K562 (cell line): ENCODE data around the gene SLC66A2.

ENCODE experiments used
- MAFK ChIP-seq: IDR thresholded peaks from 2 replicates; pipeline ENCODE4 v1.6.1; 2011; ENCODE audit warnings: low read length, improper control_type of control experiment
- NR2C2 ChIP-seq, 2 experiments: fragments of 200-800 bp in 1 of 2; sonication (Bioruptor generic) in 1 of 2; sonication (generic) in 1 of 2; formaldehyde crosslinking in 1 of 2; IDR thresholded peaks; 2 replicates each; pipeline versions ENCODE4 v1.6.1 to v1.8.0; 2016 to 2022; ENCODE audit warnings: mild to moderate bottlenecking in 1 of 2, missing compliant biosample characterization in 1 of 2, missing genetic modification characterization in 1 of 2, missing genetic modification reagents in 1 of 2
- SPI1 ChIP-seq: IDR thresholded peaks from 2 replicates; pipeline ENCODE4 v1.6.1; 2011; ENCODE audit warnings: low read depth, low read length, control low read depth, borderline replicate concordance
- TF ChIP-seq, protein P1 (sequence below), 3 experiments: IDR thresholded peaks in 2 of 3; conservative IDR thresholded peaks in 1 of 3; 2 replicates each; pipeline ENCODE4 v1.5.1; 2011 to 2012; ENCODE audit warnings: low read length in 3 of 3, mild to moderate bottlenecking in 3 of 3, control low read depth in 2 of 3, improper control_type of control experiment in 1 of 3, inconsistent platforms in 1 of 3, low read depth in 1 of 3, mixed read lengths in 1 of 3, moderate library complexity in 1 of 3; ENCODE audit not compliant: insufficient read depth in 2 of 3
- TF ChIP-seq, protein P2 (sequence below): fragments of 450-650 bp; IDR thresholded peaks from 2 replicates; pipeline ENCODE4 v1.6.1; 2018; ENCODE audit not compliant: partially characterized antibody
- TF ChIP-seq, protein P3 (sequence below): sonication (generic); formaldehyde crosslinking; IDR thresholded peaks from 2 replicates; pipeline ENCODE4 v1.8.0; 2022; ENCODE audit warnings: mild to moderate bottlenecking, missing genetic modification reagents

DNA sequence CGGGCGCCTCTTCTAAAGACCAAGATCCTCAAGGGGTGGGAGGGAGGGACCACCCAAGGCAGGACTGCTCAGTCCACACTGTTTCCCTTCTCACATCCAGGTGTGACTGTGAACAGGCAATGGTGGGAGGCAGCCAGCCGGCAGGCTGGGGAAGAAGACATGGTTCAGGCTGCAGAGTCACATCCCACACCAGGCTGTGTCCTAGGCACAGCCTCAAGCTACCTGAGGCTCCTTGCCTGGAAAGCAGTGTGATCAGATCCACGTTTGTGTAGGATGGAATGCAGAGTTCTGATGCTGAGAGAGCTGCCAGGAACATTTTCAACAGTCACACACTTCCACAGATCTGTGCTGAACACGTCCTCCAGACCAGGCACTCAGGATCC is 16.4 kb downstream of the SLC66A2 start:
- TF ChIP-seq, protein P1, sequence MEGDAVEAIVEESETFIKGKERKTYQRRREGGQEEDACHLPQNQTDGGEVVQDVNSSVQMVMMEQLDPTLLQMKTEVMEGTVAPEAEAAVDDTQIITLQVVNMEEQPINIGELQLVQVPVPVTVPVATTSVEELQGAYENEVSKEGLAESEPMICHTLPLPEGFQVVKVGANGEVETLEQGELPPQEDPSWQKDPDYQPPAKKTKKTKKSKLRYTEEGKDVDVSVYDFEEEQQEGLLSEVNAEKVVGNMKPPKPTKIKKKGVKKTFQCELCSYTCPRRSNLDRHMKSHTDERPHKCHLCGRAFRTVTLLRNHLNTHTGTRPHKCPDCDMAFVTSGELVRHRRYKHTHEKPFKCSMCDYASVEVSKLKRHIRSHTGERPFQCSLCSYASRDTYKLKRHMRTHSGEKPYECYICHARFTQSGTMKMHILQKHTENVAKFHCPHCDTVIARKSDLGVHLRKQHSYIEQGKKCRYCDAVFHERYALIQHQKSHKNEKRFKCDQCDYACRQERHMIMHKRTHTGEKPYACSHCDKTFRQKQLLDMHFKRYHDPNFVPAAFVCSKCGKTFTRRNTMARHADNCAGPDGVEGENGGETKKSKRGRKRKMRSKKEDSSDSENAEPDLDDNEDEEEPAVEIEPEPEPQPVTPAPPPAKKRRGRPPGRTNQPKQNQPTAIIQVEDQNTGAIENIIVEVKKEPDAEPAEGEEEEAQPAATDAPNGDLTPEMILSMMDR (IDR thresholded peaks at IDR 0.05 in 2 of 3, conservative IDR thresholded peaks at IDR 0.05 in 1 of 3; ENCODE audit: insufficient read depth in 2 of 3, low read depth in 1 of 3, low read length in 3 of 3): no peak
- TF ChIP-seq NR2C2 (CRISPR knock-in tag; IDR thresholded peaks at IDR 0.05) (no peak), NR2C2 (tag; IDR thresholded peaks at IDR 0.05) (no peak), MAFK (no peak), SPI1 (no peak)
- TF ChIP-seq, protein P2, sequence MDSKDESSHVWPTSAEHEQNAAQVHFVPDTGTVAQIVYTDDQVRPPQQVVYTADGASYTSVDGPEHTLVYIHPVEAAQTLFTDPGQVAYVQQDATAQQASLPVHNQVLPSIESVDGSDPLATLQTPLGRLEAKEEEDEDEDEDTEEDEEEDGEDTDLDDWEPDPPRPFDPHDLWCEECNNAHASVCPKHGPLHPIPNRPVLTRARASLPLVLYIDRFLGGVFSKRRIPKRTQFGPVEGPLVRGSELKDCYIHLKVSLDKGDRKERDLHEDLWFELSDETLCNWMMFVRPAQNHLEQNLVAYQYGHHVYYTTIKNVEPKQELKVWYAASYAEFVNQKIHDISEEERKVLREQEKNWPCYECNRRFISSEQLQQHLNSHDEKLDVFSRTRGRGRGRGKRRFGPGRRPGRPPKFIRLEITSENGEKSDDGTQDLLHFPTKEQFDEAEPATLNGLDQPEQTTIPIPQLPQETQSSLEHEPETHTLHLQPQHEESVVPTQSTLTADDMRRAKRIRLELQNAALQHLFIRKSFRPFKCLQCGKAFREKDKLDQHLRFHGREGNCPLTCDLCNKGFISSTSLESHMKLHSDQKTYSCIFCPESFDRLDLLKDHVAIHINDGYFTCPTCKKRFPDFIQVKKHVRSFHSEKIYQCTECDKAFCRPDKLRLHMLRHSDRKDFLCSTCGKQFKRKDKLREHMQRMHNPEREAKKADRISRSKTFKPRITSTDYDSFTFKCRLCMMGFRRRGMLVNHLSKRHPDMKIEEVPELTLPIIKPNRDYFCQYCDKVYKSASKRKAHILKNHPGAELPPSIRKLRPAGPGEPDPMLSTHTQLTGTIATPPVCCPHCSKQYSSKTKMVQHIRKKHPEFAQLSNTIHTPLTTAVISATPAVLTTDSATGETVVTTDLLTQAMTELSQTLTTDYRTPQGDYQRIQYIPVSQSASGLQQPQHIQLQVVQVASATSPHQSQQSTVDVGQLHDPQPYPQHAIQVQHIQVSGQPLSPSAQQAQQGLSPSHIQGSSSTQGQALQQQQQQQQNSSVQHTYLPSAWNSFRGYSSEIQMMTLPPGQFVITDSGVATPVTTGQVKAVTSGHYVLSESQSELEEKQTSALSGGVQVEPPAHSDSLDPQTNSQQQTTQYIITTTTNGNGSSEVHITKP: no peak
- TF ChIP-seq, protein P3, sequence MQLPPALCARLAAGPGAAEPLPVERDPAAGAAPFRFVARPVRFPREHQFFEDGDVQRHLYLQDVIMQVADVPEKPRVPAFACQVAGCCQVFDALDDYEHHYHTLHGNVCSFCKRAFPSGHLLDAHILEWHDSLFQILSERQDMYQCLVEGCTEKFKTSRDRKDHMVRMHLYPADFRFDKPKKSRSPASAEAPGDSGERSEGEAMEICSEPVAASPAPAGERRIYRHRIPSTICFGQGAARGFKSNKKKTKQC: no peak
